Globus pallidus (tissue), 1 donor: ENCODE measurements around the gene PPIP5K1.
A peak's percentile ranks its signal among the peaks of the same experiment; 100 is the strongest.
"Not testable (repeated sequence)": the region's sequence is repeated elsewhere in the genome, so short reads cannot be mapped to it uniquely, and the experiment has no call there.

Experiments used
- DNase-seq: peaks from one replicate; pipeline ENCODE4 v3.0.0-alpha.2; 2015; ENCODE audit warnings: low spot score

The PPIP5K1 gene

DNA sequence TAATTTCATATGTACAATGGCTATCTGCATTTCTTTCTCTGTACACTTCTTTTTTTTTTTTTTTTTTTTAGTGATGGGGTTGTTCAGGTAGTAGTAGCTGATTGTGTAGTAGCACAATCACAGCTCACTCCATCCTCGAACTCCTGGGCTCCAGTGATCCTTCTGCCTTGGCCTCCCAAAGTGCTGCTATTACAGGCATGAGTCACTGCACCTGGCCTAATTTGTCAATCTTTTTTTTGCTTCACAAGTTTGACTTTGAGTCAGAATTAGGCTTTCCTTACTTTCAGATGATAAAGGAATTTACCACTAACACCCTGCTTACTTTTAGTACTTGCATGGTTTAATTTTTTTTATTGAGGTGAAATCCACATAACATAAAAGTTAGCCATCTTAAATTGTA, 44.6 kb downstream of the PPIP5K1 start:
- DNase-seq: no peak

GRCh38 chr15:43544266-43544665, 45.7 kb downstream of the PPIP5K1 start:
- DNase-seq: no peak

- DNase-seq: no peak
Measured at GRCh38 chr15:43541785-43542184, 48.2 kb downstream of the PPIP5K1 start.

DNA sequence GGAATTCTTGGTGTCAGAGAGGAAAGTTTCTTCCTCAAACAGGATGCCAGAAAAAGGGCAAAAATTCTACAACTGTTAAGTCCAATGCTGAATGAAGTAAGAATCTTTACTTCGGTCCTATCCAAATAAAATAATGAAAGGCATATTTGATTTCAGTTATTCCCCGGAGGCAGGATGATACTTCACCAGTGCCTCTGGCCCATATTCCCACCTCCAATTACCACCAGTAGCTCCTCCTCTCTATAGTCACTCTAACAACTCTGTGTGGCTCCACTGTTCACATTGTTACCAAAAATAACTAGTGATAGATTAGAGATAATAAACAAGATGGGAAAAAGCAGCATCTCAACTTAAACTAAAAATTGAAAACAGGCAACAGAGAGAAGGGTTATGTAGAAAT, 51.9 kb downstream of the PPIP5K1 start:
- no peak for DNase-seq

GRCh38 chr15:43534897-43535296, 55.1 kb downstream of the PPIP5K1 start:
- DNase-seq: no peak

DNA sequence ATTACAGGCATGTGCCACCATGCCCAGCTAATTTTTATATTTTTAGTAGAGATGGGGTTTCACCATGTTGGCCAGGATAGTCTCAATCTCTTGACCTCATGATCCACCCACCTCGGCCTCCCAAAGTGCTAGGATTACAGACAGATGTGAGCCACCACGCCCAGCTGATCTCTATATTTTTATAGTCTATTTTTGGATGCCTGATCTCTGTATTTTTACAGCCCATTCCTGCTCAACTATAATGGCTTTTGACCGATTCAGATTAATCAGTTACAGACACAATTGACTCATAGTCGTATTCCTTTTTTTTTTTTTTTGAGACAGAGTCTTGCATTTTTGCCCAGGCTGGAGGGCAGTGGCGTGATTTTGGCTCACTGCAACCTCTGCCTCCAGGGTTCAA, 57.2 kb downstream of the PPIP5K1 start:
- DNase-seq: not testable (repeated sequence)

DNA sequence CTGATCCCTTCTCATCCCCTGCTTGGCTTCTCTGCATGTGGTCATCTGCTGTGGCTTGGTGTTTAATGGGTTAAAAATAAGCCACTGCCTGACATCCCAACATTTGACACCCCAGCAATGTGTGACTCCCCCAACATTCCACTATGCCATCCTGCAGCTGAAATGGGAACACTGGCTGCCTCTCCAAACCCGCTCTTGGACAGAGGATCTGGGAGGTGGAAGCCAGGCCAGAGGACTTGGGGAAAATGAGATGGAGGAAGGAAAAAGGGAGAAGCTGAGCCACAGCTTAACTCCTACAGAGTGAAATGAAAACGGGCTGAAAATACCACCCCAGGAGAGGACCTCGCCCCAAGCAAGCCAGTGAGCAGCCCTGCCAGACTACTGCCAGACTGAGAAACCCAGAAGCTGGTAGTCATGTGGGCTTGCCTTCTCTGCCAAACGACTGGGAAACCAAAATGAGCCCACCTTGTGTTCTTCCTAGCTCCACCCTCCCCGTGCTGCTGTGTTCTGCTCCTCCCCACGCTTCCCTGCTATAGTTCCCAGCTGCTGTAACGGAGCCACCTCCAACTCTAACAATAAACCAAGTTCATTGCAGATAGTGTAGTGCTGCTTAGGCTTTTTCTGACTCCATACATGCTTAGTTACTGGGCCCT, 58.9 kb downstream of the PPIP5K1 start:
- no peak for DNase-seq

GRCh38 chr15:43529587-43530345, 60.2 kb downstream of the PPIP5K1 start:
- no peak for DNase-seq

- DNase-seq: no peak
Measured at GRCh38 chr15:43529141-43529540, 60.9 kb downstream of the PPIP5K1 start.

DNA sequence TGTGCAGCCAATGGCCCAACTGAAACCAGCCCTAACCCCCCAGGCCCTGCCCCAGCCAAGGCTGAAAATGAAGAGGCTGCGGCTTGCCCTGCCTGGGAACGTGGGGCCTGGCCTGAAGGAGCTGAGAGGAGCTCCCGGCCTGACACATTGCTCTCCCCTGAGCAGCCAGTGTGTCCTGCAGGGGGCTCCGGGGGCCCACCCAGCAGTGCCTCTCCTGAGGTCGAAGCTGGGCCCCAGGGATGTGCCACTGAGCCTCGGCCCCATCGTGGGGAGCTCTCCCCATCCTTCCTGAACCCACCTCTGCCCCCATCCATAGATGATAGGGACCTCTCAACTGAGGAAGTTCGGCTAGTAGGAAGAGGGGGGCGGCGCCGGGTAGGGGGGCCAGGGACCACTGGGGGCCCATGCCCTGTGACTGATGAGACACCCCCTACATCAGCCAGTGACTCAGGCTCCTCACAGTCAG, 61.4 kb downstream of the PPIP5K1 start:
- no peak for DNase-seq

- no peak for DNase-seq
Measured at GRCh38 chr15:43527802-43528541, 62.0 kb downstream of the PPIP5K1 start.

GRCh38 chr15:43527016-43527801, 62.8 kb downstream of the PPIP5K1 start:
- no peak for DNase-seq

DNA sequence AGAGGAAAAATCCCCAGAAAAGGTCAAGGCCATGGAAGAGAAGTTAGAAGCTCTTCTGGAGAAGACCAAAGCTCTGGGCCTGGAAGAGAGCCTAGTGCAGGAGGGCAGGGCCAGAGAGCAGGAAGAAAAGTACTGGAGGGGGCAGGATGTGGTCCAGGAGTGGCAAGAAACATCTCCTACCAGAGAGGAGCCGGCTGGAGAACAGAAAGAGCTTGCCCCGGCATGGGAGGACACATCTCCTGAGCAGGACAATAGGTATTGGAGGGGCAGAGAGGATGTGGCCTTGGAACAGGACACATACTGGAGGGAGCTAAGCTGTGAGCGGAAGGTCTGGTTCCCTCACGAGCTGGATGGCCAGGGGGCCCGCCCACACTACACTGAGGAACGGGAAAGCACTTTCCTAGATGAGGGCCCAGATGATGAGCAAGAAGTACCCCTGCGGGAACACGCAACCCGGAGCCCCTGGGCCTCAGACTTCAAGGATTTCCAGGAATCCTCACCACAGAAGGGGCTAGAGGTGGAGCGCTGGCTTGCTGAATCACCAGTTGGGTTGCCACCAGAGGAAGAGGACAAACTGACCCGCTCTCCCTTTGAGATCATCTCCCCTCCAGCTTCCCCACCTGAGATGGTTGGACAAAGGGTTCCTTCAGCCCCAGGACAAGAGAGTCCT, 63.6 kb downstream of the PPIP5K1 start:
- DNase-seq: no peak

- no peak for DNase-seq
Measured at GRCh38 chr15:43525131-43525530, 64.9 kb downstream of the PPIP5K1 start.

DNA sequence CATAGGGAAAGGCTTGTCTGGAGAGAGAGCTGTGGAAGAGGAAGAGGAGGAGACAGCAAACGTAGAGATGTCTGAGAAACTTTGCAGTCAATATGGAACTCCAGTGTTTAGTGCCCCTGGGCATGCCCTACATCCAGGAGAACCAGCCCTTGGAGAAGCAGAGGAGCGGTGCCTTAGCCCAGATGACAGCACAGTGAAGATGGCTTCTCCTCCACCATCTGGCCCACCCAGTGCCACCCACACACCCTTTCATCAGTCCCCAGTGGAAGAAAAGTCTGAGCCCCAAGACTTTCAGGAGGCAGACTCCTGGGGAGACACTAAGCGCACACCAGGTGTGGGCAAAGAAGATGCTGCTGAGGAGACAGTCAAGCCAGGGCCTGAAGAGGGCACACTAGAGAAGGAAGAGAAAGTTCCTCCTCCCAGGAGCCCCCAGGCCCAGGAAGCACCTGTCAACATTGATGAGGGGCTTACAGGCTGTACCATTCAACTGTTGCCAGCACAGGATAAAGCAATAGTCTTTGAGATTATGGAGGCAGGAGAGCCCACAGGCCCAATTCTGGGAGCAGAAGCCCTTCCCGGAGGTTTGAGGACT, 65.7 kb downstream of the PPIP5K1 start:
- DNase-seq: no peak

GRCh38 chr15:43523646-43524045, 66.4 kb downstream of the PPIP5K1 start:
- DNase-seq: no peak

DNA sequence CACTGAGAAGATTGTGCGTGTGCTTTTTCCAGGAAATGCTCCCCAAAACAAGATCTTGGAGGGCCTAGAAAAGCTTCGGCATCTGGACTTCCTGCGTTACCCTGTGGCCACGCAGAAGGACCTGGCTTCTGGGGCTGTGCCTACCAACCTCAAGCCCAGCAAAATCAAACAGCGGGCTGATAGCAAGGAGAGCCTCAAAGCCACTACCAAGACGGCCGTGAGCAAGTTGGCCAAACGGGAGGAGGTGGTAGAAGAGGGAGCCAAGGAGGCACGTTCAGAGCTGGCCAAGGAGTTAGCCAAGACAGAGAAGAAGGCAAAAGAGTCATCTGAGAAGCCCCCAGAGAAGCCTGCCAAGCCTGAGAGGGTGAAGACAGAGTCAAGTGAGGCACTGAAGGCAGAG, 67.8 kb downstream of the PPIP5K1 start:
- no peak for DNase-seq

GRCh38 chr15:43521419-43521818, 68.6 kb downstream of the PPIP5K1 start:
- DNase-seq: no peak

DNA sequence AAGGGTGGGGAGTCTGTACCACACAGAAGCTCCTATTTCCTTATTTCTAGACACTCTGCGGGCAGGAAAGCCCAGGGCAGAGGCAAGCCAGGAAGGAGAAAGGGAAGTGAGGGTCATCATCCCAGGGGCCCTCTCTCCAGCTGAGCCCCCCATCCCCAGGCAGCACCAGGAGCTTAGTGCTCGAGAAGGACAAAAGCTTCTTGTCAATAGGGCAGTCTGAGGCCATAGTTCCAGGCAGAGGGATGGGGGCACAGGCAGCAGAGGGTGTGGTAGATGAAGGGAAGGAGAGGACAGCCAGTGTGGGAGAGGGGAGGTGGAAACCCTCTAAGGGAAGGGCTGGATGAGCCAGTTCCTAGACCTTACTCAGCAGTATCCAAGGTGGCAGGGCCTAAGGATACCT, 69.9 kb downstream of the PPIP5K1 start:
- no peak for DNase-seq

GRCh38 chr15:43519196-43519595, 70.8 kb downstream of the PPIP5K1 start:
- peak; percentile 86 for DNase-seq

GRCh38 chr15:43518197-43518761, 71.7 kb downstream of the PPIP5K1 start:
- peak; percentile 91 for DNase-seq
